GM23338 (cell line): ENCODE data around the gene TNFSF10. TPM values are rescaled to one million over a fixed set of nuclear protein-coding genes. Genes with fewer than 3 reads are reported as not detected.

Experiments used
- ATAC-seq: fragments of 200-7000 bp; cut with Tn5 transposase; 3 replicates; pipeline ENCODE4 v1.9.1; 2020
- DNase-seq: peaks from one replicate; pipeline ENCODE4 v3.0.0-alpha.2; 2015; ENCODE audit warnings: low spot score
- H2AFZ ChIP-seq: fragments of 200-600 bp; sonication (generic); 2 replicates; pipeline ENCODE4 v1.8.0; 2016; ENCODE audit warnings: antibody characterized with exemption, mild to moderate bottlenecking, moderate library complexity
- H3F3A ChIP-seq: fragments of 200-600 bp; sonication (generic); replicated peaks from 2 replicates; pipeline ENCODE4 v1.8.0; 2017; ENCODE audit warnings: antibody characterized with exemption, mixed run types, low read depth
- H3K27ac ChIP-seq: fragments of 200-600 bp; sonication (generic); 2 replicates; pipeline ENCODE4 v1.6.1; 2016; ENCODE audit warnings: low read depth
- H3K27me3 ChIP-seq: fragments of 200-600 bp; sonication (generic); 2 replicates; pipeline ENCODE4 v1.8.0; 2016; ENCODE audit warnings: mild to moderate bottlenecking, mixed run types, moderate library complexity; ENCODE audit not compliant: insufficient read depth
- H3K36me3 ChIP-seq: fragments of 200-600 bp; sonication (generic); 2 replicates; pipeline ENCODE4 v1.8.0; 2016; ENCODE audit warnings: mild to moderate bottlenecking; ENCODE audit not compliant: insufficient read depth
- H3K4me1 ChIP-seq: fragments of 200-600 bp; sonication (generic); 2 replicates; pipeline ENCODE4 v1.8.0; 2016; ENCODE audit warnings: mild to moderate bottlenecking, moderate library complexity; ENCODE audit not compliant: insufficient read depth
- H3K4me2 ChIP-seq: fragments of 200-600 bp; sonication (generic); 2 replicates; pipeline ENCODE4 v1.7.1; 2017; ENCODE audit warnings: mixed run types
- H3K4me3 ChIP-seq: fragments of 200-600 bp; sonication (generic); 2 replicates; pipeline ENCODE4 v1.6.1; 2016; ENCODE audit warnings: mixed run types
- H3K79me2 ChIP-seq: fragments of 200-600 bp; sonication (generic); replicated peaks from 2 replicates; pipeline ENCODE4 v1.8.0; 2017; ENCODE audit warnings: mild to moderate bottlenecking; ENCODE audit not compliant: insufficient read depth
- H3K9me2 ChIP-seq: fragments of 200-600 bp; sonication (generic); 2 replicates; pipeline ENCODE4 v1.8.0; 2017; ENCODE audit not compliant: insufficient read depth
- H4K20me1 ChIP-seq: fragments of 200-600 bp; sonication (generic); replicated peaks from 2 replicates; pipeline ENCODE4 v1.8.0; 2017; ENCODE audit warnings: mild to moderate bottlenecking; ENCODE audit not compliant: insufficient read depth
- H3K27ac Mint-ChIP-seq: 2 replicates; pipeline ENCODE4 v1.8.0; 2020; ENCODE audit warnings: inconsistent platforms, mild to moderate bottlenecking, moderate library complexity, mixed read lengths
- H3K27me3 Mint-ChIP-seq: 3 replicates; pipeline ENCODE4 v1.8.0; 2022; ENCODE audit warnings: low read depth, mild to moderate bottlenecking, moderate library complexity, mixed read lengths, inconsistent platforms; ENCODE audit not compliant: insufficient read depth, poor library complexity
- H3K36me3 Mint-ChIP-seq: 3 replicates; pipeline ENCODE4 v1.8.0; 2021; ENCODE audit warnings: low read depth, mild to moderate bottlenecking, inconsistent platforms, moderate library complexity, mixed read lengths
- H3K4me1 Mint-ChIP-seq: 3 replicates; pipeline ENCODE4 v1.8.0; 2020; ENCODE audit warnings: mild to moderate bottlenecking, inconsistent platforms, mixed read lengths
- H3K4me3 Mint-ChIP-seq: 3 replicates; pipeline ENCODE4 v1.8.0; 2021; ENCODE audit warnings: moderate library complexity, mild to moderate bottlenecking, inconsistent platforms, mixed read lengths
- H3K9me3 Mint-ChIP-seq: 3 replicates; pipeline ENCODE4 v1.8.0; 2020; ENCODE audit warnings: moderate library complexity, mild to moderate bottlenecking, inconsistent platforms, mixed read lengths
- CREB1 ChIP-seq: fragments of 250-450 bp; sonication (Bioruptor Pico); IDR thresholded peaks from 2 replicates; pipeline ENCODE4 v1.5.0; 2020; ENCODE audit warnings: low read depth, mild to moderate bottlenecking, moderate library complexity
- EZH2 ChIP-seq: fragments of 200-600 bp; sonication (generic); IDR thresholded peaks from one replicate; pipeline ENCODE4 v1.8.0; 2017; ENCODE audit warnings: antibody characterized with exemption, mild to moderate bottlenecking, low read depth; ENCODE audit not compliant: unreplicated experiment
- EZH2phosphoT487 ChIP-seq: fragments of 200-600 bp; sonication (generic); IDR thresholded peaks from one replicate; pipeline ENCODE4 v1.8.1; 2018; ENCODE audit warnings: antibody characterized with exemption; ENCODE audit not compliant: unreplicated experiment
- JUNB ChIP-seq: IDR thresholded peaks from one replicate; pipeline ENCODE4 v1.6.1; 2016; ENCODE audit warnings: antibody characterized with exemption; ENCODE audit not compliant: unreplicated experiment
- NANOG ChIP-seq: IDR thresholded peaks from 2 replicates; pipeline ENCODE4 v1.6.1; 2016; ENCODE audit warnings: antibody characterized with exemption, borderline replicate concordance
- POLR2AphosphoS5 ChIP-seq: IDR thresholded peaks from 2 replicates; pipeline ENCODE4 v1.6.1; 2016; ENCODE audit warnings: antibody characterized with exemption, low read depth
- STAT1 ChIP-seq: IDR thresholded peaks from one replicate; pipeline ENCODE4 v1.6.1; 2016; ENCODE audit warnings: antibody characterized with exemption; ENCODE audit not compliant: unreplicated experiment
- ZNF114 ChIP-seq: fragments of 250-450 bp; sonication (Bioruptor Pico); IDR thresholded peaks from 2 replicates; pipeline ENCODE4 v1.5.0; 2020; ENCODE audit warnings: mild to moderate bottlenecking, moderate library complexity
- ZNF331 ChIP-seq: fragments of 250-450 bp; sonication (Bioruptor Pico); IDR thresholded peaks from 2 replicates; pipeline ENCODE4 v1.5.0; 2020; ENCODE audit warnings: low read depth, mild to moderate bottlenecking, moderate library complexity
- ZNF462 ChIP-seq: fragments of 250-450 bp; sonication (Bioruptor Pico); IDR thresholded peaks from 2 replicates; pipeline ENCODE4 v1.5.0; 2020; ENCODE audit warnings: mild to moderate bottlenecking, moderate library complexity
- polyA plus RNA-seq: library from polyadenylated mRNA; unstranded; fragments of >200 nt; fragmentation: Nextera tagmentation; extraction: Ambion mirVana; gene quantifications from 2 replicates; pipeline ENCODE4 v1.2.1, GENCODE V29; 2016
- total RNA-seq: library from RNA; depleted of rRNA; stranded (reverse); fragments of >200 nt; shearing (Covaris generic); gene quantifications from 2 replicates; pipeline ENCODE4 v1.2.3, GENCODE V29; 2014
- TF ChIP-seq, protein P1 (sequence below), 2 experiments: fragments of 200-600 bp in 1 of 2; sonication (generic) in 1 of 2; conservative IDR thresholded peaks; 2 replicates each; pipeline versions ENCODE4 v1.5.1 to v1.6.1; 2016 to 2017; ENCODE audit warnings: antibody characterized with exemption in 2 of 2, low read depth in 2 of 2, mild to moderate bottlenecking in 2 of 2, moderate library complexity in 1 of 2
- TF ChIP-seq, protein P2 (sequence below): IDR thresholded peaks from one replicate; pipeline ENCODE4 v1.6.1; 2018; ENCODE audit warnings: antibody characterized with exemption; ENCODE audit not compliant: unreplicated experiment
- TF ChIP-seq, protein P3 (sequence below): IDR thresholded peaks from 2 replicates; pipeline ENCODE4 v1.6.1; 2016; ENCODE audit warnings: antibody characterized with exemption

Gene TNFSF10
- total and polyA plus RNA-seq, 2 experiments from 2014 or later: 0.27 TPM; not detected in 1

GRCh38 chr3:172478116-172478515, 45.1 kb downstream of the TNFSF10 start:
- H4K20me1 ChIP-seq: no peaks in the 10 kb centered on the region
- Mint-ChIP-seq H3K27ac (no peak overlapping the region), H3K36me3 (no peaks in the 10 kb centered on the region), H3K4me3 (no peak overlapping the region), H3K9me3 (no peaks in the 10 kb centered on the region), H3K4me1 (peaks cover 12% of the 10 kb centered on the region; the same call in 2 of the 3 replicates), H3K27me3 (no peaks in the 10 kb centered on the region)
- no peak overlapping the region for H2AFZ ChIP-seq
- H3K27ac ChIP-seq: no peak overlapping the region
- H3K79me2 ChIP-seq: no peaks in the 10 kb centered on the region
- no peak overlapping the region for H3K4me3 ChIP-seq
- no peak overlapping the region for H3K4me2 ChIP-seq
- no peaks in the 10 kb centered on the region for H3K36me3 ChIP-seq
- H3F3A ChIP-seq: no peaks in the 10 kb centered on the region
- TF ChIP-seq EZH2: no peak
- TF ChIP-seq ZNF114 (CRISPR knock-in tag): no peak
- TF ChIP-seq, protein P1, sequence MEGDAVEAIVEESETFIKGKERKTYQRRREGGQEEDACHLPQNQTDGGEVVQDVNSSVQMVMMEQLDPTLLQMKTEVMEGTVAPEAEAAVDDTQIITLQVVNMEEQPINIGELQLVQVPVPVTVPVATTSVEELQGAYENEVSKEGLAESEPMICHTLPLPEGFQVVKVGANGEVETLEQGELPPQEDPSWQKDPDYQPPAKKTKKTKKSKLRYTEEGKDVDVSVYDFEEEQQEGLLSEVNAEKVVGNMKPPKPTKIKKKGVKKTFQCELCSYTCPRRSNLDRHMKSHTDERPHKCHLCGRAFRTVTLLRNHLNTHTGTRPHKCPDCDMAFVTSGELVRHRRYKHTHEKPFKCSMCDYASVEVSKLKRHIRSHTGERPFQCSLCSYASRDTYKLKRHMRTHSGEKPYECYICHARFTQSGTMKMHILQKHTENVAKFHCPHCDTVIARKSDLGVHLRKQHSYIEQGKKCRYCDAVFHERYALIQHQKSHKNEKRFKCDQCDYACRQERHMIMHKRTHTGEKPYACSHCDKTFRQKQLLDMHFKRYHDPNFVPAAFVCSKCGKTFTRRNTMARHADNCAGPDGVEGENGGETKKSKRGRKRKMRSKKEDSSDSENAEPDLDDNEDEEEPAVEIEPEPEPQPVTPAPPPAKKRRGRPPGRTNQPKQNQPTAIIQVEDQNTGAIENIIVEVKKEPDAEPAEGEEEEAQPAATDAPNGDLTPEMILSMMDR (conservative IDR thresholded peaks at IDR 0.05; ENCODE audit: low read depth in 2 of 2): no peak
- no peak for TF ChIP-seq CREB1 (CRISPR knock-in tag)
- no peak for TF ChIP-seq ZNF462 (CRISPR knock-in tag)
- no peak for TF ChIP-seq JUNB
- TF ChIP-seq, protein P2, sequence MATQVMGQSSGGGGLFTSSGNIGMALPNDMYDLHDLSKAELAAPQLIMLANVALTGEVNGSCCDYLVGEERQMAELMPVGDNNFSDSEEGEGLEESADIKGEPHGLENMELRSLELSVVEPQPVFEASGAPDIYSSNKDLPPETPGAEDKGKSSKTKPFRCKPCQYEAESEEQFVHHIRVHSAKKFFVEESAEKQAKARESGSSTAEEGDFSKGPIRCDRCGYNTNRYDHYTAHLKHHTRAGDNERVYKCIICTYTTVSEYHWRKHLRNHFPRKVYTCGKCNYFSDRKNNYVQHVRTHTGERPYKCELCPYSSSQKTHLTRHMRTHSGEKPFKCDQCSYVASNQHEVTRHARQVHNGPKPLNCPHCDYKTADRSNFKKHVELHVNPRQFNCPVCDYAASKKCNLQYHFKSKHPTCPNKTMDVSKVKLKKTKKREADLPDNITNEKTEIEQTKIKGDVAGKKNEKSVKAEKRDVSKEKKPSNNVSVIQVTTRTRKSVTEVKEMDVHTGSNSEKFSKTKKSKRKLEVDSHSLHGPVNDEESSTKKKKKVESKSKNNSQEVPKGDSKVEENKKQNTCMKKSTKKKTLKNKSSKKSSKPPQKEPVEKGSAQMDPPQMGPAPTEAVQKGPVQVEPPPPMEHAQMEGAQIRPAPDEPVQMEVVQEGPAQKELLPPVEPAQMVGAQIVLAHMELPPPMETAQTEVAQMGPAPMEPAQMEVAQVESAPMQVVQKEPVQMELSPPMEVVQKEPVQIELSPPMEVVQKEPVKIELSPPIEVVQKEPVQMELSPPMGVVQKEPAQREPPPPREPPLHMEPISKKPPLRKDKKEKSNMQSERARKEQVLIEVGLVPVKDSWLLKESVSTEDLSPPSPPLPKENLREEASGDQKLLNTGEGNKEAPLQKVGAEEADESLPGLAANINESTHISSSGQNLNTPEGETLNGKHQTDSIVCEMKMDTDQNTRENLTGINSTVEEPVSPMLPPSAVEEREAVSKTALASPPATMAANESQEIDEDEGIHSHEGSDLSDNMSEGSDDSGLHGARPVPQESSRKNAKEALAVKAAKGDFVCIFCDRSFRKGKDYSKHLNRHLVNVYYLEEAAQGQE: no peak
- no peak for TF ChIP-seq EZH2phosphoT487
- TF ChIP-seq, protein P3, sequence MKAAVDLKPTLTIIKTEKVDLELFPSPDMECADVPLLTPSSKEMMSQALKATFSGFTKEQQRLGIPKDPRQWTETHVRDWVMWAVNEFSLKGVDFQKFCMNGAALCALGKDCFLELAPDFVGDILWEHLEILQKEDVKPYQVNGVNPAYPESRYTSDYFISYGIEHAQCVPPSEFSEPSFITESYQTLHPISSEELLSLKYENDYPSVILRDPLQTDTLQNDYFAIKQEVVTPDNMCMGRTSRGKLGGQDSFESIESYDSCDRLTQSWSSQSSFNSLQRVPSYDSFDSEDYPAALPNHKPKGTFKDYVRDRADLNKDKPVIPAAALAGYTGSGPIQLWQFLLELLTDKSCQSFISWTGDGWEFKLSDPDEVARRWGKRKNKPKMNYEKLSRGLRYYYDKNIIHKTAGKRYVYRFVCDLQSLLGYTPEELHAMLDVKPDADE: no peak
- TF ChIP-seq STAT1: no peak
- no peak for TF ChIP-seq POLR2AphosphoS5
- no peak for TF ChIP-seq ZNF331 (CRISPR knock-in tag)
- TF ChIP-seq NANOG: no peak
- DNase-seq (no peak), ATAC-seq (no peak)
- no peaks in the 10 kb centered on the region for H3K4me1 ChIP-seq
- H3K27me3 ChIP-seq: no peaks in the 10 kb centered on the region
- H3K9me2 ChIP-seq: no peaks in the 10 kb centered on the region
